ENCODE measurements around the gene LHFPL2. TPM values are rescaled to one million over a fixed set of nuclear protein-coding genes. Genes with fewer than 3 reads are reported as not detected.

The LHFPL2 gene
- total RNA-seq, 1 donor from 2014 or later: 40.0 TPM

DNA sequence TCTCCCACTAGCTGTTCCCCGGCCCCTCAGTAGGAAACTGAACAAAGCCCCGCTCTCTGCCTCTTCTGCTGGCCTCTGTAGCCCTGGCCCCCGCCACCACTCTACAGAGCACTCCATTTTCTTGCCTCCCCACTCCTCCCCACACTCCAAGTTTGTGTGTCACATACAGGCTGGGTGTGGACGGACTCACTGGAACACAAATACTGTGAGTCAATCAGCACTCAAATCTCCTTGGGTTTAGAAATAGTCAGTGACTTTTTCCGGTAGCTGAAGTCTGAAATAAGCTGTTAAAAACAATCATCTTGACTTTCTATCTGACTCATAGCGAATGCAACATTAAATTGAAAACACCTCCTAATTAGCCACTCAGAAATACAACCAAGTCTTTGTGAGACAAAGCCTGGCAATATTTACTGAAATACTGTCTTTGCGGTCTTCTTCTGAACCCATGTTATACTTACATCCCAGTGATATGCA lies 122.5 kb downstream of the LHFPL2 start:
- peak; percentile 84 for DNase-seq (ENCODE audit: low read depth, low spot score)

DNA sequence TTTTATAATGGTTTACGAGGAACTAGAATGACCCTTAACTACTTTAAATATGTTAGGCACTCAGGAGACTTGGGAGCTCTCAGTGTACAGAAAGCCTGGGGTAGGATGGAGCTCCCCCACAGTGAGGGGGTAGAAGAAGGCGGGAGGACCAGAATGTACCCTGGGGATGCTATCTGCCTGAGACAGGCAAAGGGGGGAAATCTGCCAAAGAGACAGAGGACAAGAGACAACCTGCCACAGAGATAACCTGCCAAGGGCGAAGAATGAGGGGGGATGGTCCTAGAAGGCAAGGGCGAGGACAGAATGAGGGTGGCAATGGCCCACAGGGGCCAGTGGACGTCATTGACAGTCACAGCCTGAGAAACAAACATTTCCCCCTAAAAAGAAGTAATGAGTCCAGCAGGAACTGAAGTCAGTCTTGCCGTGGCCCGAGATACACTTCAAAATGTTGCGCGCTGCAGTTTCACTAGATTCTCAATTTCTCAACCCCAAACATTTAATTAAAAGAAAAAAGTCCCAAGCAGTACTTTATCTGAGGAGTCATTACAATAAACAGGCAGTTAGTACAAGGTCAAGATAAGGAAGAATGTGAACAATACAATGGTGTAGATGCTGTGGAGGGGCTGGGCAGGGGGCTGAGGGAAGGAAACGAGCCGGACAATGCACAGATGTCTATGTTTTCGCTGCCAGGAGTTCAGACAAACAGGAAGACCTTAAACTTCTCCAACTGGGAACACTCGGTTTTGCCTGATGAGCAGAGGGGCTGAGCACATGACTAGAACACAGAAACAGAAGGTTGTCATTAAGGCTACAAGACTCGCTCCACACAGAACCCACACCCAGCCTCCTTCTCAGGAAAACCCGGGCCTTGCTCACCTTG lies 125.0 kb downstream of the LHFPL2 start:
- peak; percentile 96 for DNase-seq (ENCODE audit: low read depth, low spot score)

DNA sequence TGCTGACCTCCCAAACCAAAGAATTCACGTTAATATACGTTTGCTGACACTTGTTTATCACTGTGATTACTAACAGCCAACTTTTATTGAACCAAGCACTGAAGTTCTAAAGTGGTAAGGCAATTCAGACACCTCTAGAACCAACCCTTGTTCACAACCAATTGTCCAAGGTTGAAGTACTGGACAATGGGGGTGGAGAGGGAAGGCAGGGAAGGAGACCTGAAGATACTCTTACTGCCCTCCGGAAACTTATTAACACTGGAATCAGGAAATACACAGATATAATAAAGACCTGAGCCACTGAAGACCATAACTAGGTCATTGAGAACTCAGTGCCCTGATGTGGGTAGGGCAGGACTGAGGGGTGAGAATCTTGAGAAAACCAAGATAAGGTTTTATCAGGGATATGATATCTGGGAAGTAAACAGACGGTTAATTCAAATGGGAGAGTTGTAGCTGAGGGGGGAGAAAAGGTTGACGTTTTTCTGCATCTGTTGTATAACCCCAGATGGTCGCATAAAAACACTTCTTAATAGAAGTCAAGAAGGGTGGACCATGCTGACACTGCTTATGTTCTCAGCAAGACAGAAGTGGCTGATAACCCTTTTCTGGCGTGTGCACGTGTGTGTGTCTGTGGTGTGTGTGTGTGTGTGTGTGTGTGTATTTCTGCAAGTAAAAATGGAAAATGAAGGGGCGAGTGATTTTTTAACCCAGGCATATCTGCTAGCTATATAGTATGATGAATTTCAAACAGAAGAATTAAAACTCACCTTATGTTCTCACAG lies 125.9 kb downstream of the LHFPL2 start:
- DNase-seq (ENCODE audit: low read depth, low spot score): no peak

DNA sequence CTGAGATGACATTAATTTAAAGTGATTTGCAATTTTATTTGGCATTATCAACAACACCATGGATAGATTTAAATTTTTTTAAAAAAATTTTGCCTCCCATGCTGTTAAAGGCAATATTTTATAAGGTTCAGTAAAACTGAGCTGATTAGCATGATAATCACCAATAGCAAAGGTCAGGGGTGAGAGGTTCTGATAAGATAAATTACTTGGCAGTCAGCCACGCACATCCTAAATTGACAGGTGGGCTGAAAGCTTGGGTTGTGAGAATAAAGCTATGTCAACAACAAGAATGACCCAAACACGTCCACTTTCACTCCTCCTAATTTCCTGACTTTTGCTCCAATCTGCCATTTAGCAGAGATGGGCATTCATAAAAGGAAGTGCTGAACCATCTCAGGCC lies 127.1 kb downstream of the LHFPL2 start:
- DNase-seq (ENCODE audit: low read depth, low spot score): no peak

DNA sequence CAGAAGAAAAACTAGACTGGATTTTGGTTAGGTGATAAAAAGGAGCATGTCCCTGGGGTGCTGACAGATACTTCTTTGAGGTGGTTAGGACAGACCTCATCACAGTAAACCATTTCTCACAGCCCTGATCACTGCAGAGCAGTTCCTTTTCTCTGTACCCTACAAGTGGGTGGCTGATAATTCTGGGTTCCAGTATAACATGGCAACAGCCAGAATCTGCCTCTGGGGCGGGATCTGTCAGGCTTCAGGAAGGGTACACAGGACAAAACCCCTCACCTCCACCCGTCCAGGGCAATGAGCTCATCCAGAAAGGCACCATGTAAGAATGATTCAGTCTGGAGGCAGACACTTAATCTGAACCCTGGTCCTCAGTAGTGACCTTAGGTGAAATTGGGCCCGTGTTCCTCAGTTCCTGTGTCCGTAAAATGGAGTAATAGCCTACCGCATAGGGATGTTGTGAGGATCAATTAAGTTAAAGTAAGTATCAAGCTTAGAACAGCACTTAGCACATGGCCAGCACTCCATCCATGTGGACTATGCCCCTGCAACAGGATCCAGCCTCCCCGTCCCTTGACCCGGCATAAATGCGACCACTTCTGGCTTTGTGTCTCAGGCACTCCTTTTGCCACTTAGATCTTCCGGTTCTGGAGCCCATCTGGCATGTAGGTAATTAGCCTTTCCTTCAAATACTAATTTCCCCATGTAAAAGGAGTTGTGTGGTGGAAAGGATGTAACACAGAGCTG lies 129.2 kb downstream of the LHFPL2 start:
- DNase-seq (ENCODE audit: low read depth, low spot score): no peak

DNA sequence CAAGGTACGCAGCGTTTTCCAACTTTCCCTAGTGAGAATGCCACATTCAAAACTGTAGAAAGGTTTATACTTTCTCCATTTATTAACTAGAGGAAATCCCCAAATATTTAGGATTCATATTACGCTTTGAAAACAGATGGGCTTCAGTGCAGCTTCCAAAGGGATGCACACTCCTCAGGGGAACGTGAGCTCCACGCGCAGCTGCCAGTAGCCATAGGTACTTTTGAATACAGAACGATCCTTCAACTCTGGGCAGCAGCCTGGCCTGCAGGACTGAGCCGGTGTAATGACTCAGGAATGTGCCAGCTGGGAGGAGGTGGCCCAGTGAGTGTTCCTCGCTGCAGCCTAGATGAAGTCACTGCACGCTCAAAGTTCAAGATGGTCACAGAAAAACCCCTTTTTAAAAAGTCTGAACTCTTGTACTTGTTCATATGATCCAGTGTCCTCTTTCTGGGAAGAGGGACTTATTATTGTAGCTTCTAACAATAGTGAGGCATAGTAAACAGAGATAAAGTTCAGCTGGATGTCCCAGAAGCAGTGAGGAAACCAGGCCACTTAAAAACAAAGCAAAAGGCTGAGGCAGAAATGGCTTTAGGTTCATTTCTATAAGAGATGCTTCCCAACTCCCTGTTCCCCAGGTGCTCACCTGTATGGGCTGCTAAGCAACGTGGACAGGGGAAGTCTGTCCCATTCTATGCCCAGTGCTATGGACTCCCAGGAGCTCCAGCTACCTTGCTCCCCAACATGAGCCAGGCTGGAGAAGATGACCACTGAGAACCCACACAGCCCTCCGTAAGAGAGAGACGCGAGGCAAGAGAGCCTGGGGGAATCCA lies 130.0 kb downstream of the LHFPL2 start:
- DNase-seq (ENCODE audit: low read depth, low spot score): peak; percentile 87

DNA sequence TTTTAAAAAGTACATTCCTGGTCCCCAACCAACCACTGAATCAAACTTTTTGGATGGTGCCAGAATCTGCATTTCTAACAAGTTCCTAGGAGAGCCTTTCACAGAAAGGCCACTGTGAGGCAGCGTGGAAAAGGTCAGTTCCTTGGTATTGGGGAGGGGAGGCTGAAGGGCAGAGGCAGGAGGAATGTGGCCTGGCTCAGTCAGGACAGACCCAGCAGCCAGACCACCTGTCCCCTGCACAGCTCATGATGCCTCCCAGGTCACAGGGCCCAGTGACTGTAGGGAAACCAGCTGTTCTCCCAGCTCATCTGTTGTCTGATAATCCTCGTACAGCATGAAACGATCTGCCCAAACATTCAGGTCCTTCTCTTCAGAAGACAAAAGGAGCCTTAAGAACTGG lies 132.9 kb downstream of the LHFPL2 start:
- DNase-seq (ENCODE audit: low read depth, low spot score): no peak

DNA sequence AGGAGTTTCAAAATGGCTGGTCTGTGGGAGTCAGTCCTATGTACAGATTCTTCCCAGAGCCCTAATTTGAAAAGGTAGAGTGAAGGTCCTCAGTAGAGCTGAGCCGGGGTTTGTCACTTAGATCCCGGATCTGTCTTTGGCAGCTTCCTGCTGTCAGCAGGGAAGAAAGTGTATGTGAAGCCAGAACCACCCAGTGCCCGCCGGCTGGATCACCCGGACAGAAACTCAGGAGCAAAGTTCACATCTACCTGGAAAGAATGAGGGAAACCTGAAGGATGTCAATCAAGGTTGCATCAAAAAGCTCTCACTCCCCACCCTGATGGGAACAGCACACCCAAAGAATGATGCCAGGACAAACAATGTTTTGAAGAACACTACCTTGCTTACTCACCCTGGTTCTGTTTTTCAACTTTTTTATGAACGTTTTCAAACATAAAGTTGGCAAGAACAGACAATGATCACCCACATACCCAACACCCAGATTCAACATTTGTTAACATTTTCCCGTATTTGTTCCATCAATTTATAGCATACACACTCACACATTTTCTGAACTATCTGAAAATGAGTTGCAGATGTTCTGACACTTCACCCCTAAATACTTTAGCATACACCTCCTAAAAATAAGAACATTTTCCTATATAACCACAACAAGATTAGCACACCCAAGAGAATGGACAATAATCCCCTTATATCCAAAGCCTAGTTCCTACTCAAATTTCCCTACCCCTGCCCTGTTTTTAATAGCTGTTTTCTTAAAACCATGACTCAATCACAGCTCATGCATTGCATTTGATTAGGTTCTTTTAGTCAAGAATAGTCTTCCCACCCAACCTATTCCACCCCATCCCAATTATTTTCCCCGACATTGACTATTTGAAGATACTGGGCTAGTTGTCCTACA lies 133.9 kb downstream of the LHFPL2 start:
- DNase-seq (ENCODE audit: low read depth, low spot score): no peak

DNA sequence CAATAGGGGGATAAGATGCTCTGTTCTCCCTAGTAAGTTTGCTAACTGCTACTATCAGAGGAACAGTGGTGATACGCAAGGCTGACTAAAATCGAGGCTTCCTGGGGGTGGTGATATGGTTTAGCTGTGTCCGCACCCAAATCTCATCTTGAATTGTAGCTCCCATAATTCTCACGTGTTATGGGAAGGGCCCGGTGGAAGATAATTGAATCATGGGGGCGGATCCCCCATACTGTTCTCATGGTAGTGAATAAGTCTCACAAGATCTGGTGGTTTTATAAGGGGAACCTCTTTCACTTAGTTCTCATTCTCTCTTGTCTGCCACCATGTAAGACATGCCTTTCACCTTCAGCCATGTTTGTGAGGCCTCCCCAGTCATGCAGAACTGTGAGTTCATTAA lies 135.1 kb downstream of the LHFPL2 start:
- no peak for DNase-seq (ENCODE audit: low read depth, low spot score)

DNA sequence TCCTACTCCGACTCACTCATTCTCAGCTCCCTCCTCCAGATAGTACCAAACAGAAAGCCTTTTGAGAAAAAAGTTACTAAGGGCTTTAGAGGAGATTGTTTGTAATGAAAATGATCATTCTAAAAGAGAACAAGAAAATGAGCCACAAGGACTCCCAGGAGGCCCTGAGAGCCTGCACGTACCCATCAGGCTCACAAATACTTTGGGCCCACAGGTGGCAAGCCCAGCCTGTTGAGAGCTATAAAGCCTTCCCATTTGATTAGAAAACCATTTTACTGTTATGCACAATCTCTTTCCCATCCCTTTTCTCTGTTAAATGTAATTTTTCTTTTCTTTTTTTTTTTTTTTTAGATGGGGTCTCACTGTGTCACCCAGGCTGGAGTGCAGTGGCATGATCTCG lies 136.1 kb downstream of the LHFPL2 start:
- DNase-seq (ENCODE audit: low read depth, low spot score): no peak

DNA sequence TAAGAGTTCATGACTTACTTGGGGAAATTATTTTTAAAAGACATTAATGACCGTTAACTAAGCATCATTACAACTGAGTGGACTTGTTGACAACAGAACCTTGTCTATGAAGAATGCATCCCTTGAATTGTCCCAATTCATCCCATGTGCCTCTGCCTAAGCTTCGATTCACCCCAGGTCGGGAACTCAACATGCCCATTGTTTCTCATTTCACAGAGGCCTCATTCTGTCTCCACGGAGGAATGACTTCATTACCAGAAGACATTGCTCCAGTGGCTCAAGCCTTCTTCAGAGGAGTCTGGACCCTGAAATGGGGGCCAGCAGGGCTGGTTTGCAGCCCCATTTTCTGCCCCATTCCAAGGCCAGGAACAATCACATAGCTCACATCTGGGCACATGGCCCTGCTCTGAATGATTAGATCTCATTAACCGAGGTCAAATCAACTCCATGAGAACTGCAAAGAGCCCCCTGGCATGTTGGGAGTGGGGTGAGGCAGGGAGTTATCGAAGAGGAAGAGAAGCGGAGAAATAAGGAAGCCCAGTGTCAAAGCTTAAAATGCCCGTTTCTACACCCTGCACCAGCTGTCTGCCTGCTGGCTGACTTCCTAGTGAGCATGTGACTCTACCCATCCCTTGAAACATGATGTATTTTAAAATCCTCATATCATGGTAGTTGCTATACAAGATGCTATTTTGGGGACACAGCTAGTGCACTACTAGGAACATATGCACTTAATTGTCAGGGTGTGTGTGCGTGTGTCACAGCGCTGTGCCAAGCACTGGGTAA lies 137.3 kb downstream of the LHFPL2 start:
- DNase-seq (ENCODE audit: low read depth, low spot score): no peak

DNA sequence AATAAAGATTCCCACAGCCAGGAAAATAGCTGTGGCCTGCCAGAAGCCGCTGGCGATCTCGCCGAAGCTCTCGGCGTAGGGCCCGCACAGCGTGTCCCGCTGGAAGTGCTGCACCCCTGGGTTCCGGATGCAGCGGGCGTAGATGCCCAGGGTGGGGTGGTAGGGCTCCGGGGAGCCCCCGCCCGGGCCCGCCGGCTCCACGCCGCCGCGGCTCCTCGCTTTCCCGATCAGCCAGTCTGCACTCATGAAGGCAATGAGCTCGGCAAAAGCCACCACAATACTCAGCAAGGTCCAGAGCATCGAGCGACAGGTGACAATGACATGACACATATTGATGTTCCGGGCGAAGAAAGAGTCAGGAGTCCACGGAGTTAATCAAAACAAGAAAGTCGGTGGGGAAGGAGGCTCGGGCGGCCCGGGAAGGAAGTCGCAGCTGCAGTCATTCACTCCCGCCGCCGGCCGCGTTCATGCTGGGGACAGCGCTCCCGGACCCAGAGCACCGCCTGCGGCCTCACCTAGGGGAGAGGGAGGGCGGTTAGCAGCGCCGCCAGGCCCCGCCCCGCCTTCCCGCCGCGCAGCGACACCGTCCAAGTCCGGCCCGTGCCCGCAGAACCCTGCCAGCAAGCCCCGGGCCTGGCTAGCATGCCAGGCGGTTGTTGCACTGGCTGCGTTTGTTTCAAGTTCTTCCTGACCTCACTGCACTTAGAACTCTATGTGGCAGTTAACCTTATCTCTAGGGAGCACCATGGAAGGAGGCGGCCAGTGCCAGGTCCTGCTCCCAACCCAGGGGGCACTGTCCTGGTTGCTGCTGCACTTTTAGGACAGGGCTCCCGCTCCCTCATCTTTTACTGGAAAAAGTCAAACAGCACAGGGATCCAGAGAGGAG lies 138.4 kb downstream of the LHFPL2 start:
- DNase-seq (ENCODE audit: low read depth, low spot score): no peak

DNA sequence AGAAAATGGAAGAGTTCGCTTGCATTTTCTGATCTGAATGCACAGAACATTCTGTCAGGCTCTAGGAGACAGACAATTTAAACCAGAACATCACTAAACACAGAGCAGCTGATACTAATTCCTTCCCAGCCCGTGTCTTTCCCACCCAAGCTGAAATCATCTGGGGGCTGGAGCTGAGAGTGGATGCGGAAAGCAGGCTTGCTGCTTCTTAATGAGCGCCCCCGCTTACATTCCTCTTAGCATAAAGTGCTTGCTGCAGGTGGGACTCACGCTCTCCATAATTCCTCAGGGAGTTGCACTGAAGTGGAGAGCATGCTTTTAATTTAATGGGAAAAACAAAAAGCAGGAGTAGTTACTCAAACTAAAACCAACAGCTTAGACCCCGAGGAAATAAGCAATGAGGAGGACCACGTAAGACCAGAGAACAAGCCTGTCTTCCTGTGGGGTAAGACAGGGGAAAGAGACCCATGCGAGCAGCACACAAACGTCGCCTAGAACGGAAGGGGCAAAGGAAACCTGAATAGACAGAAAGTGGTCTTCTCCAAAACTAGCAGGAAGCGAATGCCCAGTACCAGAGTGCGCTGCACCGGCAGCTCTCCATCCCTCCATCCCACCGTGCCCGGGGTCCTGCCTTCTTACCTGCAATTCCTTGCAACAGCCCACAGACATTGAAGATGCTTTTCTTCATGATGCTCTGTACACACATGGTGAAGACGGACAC lies 139.3 kb downstream of the LHFPL2 start:
- no peak for DNase-seq (ENCODE audit: low read depth, low spot score)

DNA sequence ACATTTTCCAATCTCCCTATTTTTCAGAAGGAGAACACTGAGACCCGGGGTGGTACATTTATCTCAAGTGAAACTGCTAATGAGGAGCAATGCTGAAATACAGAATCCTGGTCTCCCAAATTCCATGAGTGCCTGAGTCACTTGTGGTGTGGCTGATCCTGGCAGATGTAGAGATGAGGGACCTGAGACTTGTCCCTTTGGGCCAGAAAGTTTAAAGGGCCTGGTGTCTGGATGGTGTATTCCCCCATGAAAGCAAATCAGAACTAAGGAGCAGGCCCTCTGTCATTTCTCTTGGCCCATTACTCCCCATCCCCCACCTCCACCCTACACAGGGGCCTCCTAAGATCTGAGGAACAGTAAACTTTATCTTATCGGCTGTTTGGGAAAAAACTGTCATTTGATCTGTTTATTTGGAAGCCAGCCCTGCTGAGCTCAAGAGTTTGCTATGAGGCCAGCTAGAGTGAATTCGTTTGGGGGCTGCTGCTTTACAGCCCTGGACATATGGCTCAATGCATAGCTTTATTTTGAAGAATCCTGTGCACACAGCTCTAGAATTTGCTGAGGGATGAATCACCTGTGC lies 140.3 kb downstream of the LHFPL2 start:
- DNase-seq (ENCODE audit: low read depth, low spot score): no peak

DNA sequence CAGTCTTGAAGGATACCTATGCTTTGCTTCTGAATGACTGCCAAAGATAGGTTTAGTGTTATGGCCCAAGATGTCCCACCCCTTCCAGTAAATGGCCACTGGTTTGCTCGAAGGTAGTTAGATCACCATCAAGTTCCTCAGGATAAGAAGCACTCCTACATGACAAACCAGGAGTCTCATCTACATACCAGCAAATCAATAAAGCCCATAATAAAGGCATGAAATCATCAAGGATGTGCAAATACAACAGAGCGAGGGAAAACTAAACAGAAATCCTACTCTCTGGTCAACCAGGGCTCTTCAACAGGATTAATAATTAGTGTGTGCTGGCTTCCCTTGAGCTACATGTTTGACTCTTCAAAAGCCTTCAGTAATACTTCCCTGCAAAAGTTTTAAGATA lies 141.0 kb downstream of the LHFPL2 start:
- no peak for DNase-seq (ENCODE audit: low read depth, low spot score)

DNA sequence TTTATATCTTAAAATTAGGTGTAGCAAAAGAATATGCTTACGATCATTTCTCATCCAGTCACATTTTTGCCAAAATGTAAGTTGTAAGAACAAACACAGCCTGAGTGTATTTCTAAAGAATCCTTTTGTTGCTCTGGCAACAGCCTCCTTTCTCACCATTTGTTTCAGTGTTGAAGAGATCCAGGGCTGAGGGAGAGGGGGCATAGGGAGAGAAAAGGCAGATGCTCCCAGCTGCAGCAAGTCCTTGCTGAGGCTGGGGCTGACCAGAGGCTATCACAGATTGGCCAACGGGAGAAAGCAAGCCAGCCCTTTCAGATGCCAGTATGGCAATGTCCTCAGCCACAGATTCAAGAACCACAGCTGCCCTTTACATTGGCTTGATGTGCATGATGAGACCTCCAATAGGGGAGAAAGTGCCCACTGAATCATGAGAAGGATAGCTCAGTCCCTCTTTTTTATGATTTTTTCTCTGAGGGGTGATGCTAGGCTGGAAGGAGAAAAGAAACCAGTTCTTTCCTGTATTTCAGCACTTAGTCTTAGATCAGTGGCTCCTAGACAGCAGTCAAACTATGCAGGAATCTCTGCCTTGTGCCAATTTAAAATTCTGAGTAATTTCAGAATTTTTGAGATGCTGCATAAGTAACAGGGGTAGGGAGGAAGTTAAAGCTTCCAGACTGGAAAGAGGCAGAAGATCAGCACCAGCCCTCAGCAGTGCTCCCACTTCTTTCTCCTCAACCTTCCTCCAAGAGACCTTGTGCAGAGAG lies 142.1 kb downstream of the LHFPL2 start:
- DNase-seq (ENCODE audit: low read depth, low spot score): no peak
